Pancreas (tissue), 10 donors: Measurements from ENCODE around the gene MACIR. TPM values are rescaled to one million over a fixed set of nuclear protein-coding genes. Genes with fewer than 3 reads are reported as not detected.

Experiments
- ATAC-seq, 4 donors: fragments of 200-7000 bp; cut with Tn5 transposase; one replicate each; pipeline versions ENCODE4 v1.8.0 to v1.9.1; 2020; ENCODE audit warnings: mild to moderate bottlenecking in 4 of 4, moderate library complexity in 4 of 4
- DNase-seq, 6 donors: peaks; one replicate each; pipeline ENCODE4 v3.0.0-alpha.2; 2020
- FAIRE-seq: peaks from 2 replicates; lab custom pipeline; 2012; peaks lifted over from hg19 to GRCh38; lab: Jason Lieb, UNC
- H3K27ac ChIP-seq, 4 donors: fragments of 200-600 bp; sonication (generic); 1 replicate in 3 of 4; 2 replicates in 1 of 4; pipeline versions ENCODE4 v1.5.0 to v1.8.0; 2020
- H3K27me3 ChIP-seq, 4 donors: fragments of 200-600 bp; one replicate each; pipeline ENCODE4 v1.8.0; 2021
- H3K36me3 ChIP-seq, 3 donors: fragments of 200-600 bp; sonication (generic) in 1 of 3; one replicate each; pipeline versions ENCODE4 v1.5.0 to v1.8.0; 2020 to 2021
- H3K4me1 ChIP-seq, 3 donors: fragments of 200-600 bp; one replicate each; pipeline ENCODE4 v1.8.0; 2021
- H3K4me3 ChIP-seq, 4 donors: fragments of 200-600 bp; sonication (generic) in 2 of 4; one replicate each; pipeline versions ENCODE4 v1.5.0 to v1.8.0; 2020 to 2021
- H3K9me3 ChIP-seq, 4 donors: fragments of 200-600 bp; one replicate each; pipeline ENCODE4 v1.8.0; 2021
- WGBS, 2 donors: extraction: QIAGEN DNeasy Blood & Tissue Kit; methylation state at CpG; one replicate each; pipeline ENCODE4 v1.1.7; 2013; 5-methylcytosine and 5-hydroxymethylcytosine counted together
- intact Hi-C, 3 donors: fragments of 100-400 bp; cut with DNase I; formaldehyde crosslinking; loops; one replicate each; pipeline versions ENCODE4 v1.11.1 to v1.14.2; 2022
- polyA plus RNA-seq, 2 donors: library from polyadenylated mRNA; stranded (reverse); fragments of 200-250 nt; gene quantifications; one replicate each; pipeline ENCODE4 v1.2.3, GENCODE V29; 2013
- total RNA-seq, 6 donors: library from RNA; stranded (reverse); fragmentation: NEBNext Ultra II Directional in 4 of 6; extraction: Animal tissue kit (Norgen Biotek cat#: 25700) in 4 of 6; gene quantifications; one replicate each; pipeline versions ENCODE4 v1.2.1 to v1.2.4, GENCODE V29; 2021 to 2023
- TF ChIP-seq, protein P1 (sequence below), 4 donors: fragments of 200-600 bp; sonication (generic) in 3 of 4; IDR thresholded peaks; one replicate each; pipeline versions ENCODE4 v1.5.0 to v1.8.0; 2021; ENCODE audit warnings: antibody characterized with exemption in 4 of 4
- donor health status: healthy with polysubstance abuse.
- donor health status: DM: no; HTN: no; CAD: no; lungs with moderate emphysema.
- donor health status: DM: no; HTN: no; CAD: no.
- donor health status: control.
- donor health status: control.
- donor health status: Bipolar disorder and iron deficiency.
- donor health status: DM: yes; HTN: yes; CAD: no.
- donor health status: DM: no; HTN: no; CAD: no.
- donor health status: DM: no; HTN: no; CAD: no.
- donor health status: DM: yes; HTN: yes; CAD: no.

MACIR gene
- total and polyA plus RNA-seq, 8 donors = 2.4 to 8.0 (median 3.2) TPM

DNA sequence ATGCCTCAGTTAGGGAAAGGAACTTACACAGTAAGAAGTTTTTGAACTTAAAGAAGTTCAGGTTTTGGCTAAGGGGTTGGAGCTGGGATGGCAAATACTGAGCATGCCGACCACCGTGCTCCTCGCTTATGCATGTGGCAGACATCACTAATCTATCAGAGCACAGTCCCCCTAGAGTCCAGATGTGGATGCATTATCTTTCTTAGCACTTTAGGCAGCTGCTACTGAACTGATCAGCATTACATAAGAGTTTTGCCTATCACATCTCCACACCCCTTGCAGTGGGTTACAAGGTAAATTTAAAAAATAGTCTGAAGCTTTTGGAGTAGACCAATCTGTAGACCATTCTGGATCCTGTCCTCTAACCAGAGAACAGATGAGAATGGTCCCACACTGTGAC is 22.4 kb downstream of the MACIR start:
- Histone ChIP-seq H3K27me3 (no peaks in the 10 kb centered on the region), H3K36me3 (no peaks in the 10 kb centered on the region), H3K4me1 (no peaks in the 10 kb centered on the region), H3K9me3 (no peaks in the 10 kb centered on the region), H3K27ac (no peak overlapping the region), H3K4me3 (no peak overlapping the region)
- intact Hi-C loops = no loop called here
- WGBS, 2 donors = 96 to 97% methylated on average over 3 of the region's 3 CpGs
- FAIRE-seq (no peak), ATAC-seq (no peak), DNase-seq (no peak)
- TF ChIP-seq, protein P1, sequence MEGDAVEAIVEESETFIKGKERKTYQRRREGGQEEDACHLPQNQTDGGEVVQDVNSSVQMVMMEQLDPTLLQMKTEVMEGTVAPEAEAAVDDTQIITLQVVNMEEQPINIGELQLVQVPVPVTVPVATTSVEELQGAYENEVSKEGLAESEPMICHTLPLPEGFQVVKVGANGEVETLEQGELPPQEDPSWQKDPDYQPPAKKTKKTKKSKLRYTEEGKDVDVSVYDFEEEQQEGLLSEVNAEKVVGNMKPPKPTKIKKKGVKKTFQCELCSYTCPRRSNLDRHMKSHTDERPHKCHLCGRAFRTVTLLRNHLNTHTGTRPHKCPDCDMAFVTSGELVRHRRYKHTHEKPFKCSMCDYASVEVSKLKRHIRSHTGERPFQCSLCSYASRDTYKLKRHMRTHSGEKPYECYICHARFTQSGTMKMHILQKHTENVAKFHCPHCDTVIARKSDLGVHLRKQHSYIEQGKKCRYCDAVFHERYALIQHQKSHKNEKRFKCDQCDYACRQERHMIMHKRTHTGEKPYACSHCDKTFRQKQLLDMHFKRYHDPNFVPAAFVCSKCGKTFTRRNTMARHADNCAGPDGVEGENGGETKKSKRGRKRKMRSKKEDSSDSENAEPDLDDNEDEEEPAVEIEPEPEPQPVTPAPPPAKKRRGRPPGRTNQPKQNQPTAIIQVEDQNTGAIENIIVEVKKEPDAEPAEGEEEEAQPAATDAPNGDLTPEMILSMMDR (IDR thresholded peaks at IDR 0.05) = no peak

DNA sequence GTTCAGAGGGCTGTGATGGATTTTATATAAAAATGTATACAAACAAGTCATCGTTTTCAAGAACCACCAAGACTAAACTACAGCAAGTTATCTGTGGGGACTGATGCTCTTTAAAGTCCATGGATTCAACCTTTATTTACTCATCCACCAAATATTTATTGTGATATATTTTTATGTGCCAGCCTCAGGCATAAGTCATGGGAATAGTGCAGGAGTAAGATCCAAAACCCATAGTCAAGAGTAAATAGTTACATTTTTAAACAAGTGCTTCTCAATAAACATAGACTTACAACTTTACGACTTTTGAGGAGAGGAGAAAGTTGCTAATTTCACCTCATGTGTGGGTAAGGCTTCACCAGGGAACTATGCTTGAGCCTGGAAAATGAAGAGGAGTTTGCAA is 24.6 kb downstream of the MACIR start:
- DNase-seq (no peak), FAIRE-seq (no peak), ATAC-seq (no peak)
- Histone ChIP-seq H3K27me3 (no peaks in the 10 kb centered on the region), H3K4me1 (no peaks in the 10 kb centered on the region), H3K36me3 (no peaks in the 10 kb centered on the region), H3K27ac (no peak overlapping the region), H3K4me3 (no peak overlapping the region), H3K9me3 (no peaks in the 10 kb centered on the region)
- WGBS, 2 donors = 87 to 93% methylated on average over 2 of the region's 2 CpGs
- TF ChIP-seq, protein P1 (IDR thresholded peaks at IDR 0.05) = no peak
- intact Hi-C loops = no loop called here

DNA sequence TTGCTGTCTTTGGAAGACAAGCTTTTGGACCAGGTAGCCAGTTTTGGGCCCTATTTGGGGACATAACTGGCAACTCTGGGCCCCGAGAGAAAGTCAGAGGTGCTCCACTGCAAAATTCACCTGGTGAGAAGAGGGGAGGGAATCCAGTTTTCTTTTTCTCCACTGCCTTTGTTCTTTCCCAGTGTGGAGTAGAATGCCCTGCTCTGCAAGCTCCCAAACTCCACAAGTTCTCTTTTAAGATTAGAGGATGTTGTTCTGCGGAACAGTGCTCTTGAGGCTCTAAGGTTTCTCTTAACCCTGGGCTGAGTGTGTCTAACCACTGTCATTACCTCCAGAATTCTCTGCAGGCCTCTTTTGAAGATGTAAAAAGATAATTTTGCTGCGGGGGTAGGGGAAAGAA is 25.3 kb downstream of the MACIR start:
- ATAC-seq (no peak), FAIRE-seq (no peak), DNase-seq (no peak)
- intact Hi-C loops = no loop called here
- TF ChIP-seq, protein P1 (IDR thresholded peaks at IDR 0.05) = no peak
- 91 to 92% methylated on average over 3 of the region's 3 CpGs for WGBS, 2 donors
- H3K27me3 ChIP-seq = no peaks in the 10 kb centered on the region
- no peaks in the 10 kb centered on the region for H3K9me3 ChIP-seq
- H3K4me3 ChIP-seq = no peak overlapping the region
- no peaks in the 10 kb centered on the region for H3K4me1 ChIP-seq
- H3K27ac ChIP-seq = no peak overlapping the region
- H3K36me3 ChIP-seq = no peaks in the 10 kb centered on the region

DNA sequence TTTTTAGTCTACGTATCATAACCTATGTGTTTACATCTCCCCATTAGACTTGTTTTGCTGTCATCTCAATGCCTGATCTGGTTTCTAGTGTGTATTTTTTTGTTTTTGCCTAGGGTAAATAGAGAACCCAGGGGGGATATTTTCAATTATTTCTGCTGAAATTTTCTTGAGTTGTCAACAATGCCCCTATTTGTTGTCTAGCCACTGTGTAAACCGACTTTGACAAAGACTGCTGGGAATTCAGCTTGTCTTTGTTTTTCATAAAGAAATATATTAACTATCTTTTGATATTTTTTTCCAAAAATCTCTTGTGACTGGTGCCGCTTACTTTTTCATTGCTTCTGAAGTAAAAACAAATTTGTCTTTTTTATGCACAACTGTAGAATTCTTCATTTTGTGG is 28.1 kb downstream of the MACIR start:
- no peak for ATAC-seq
- TF ChIP-seq, protein P1 (IDR thresholded peaks at IDR 0.05) = no peak
- Histone ChIP-seq H3K9me3 (no peaks in the 10 kb centered on the region), H3K4me1 (no peaks in the 10 kb centered on the region), H3K27ac (no peak overlapping the region), H3K27me3 (no peaks in the 10 kb centered on the region), H3K36me3 (no peaks in the 10 kb centered on the region), H3K4me3 (no peak overlapping the region)
- no peak for DNase-seq
- intact Hi-C loops = no loop called here
- no peak for FAIRE-seq
- WGBS, 2 donors = 82 to 89% methylated on average over 3 of the region's 3 CpGs

DNA sequence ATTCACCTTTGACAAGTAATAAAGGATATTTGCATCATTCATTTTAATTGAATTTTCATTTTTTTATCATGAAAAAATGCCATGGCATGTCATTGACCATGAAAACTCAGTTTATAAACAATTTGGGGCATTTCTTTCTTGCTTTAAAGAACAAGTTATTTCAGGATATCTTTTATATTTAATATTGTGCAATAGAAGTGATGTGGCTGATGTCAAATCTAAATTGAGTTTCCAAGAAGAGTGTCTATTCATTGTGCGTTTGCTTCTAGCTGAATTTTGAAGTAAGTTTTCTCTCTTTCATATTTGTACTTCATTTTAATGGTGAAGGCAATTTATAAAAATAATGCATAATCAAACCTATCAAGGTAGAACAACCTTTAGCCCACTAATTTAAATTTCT is 30.5 kb downstream of the MACIR start:
- Histone ChIP-seq H3K9me3 (no peaks in the 10 kb centered on the region), H3K4me3 (no peak overlapping the region), H3K27ac (no peak overlapping the region), H3K36me3 (no peaks in the 10 kb centered on the region), H3K27me3 (no peaks in the 10 kb centered on the region), H3K4me1 (no peaks in the 10 kb centered on the region)
- TF ChIP-seq, protein P1 (IDR thresholded peaks at IDR 0.05) = no peak
- FAIRE-seq (no peak), DNase-seq (no peak), ATAC-seq (no peak)
- intact Hi-C loops = no loop called here
- 94 to 95% methylated on average over 1 of the region's 1 CpG for WGBS, 2 donors
